ENCODE results near the gene STARD10. TPM values are rescaled to one million over a fixed set of nuclear protein-coding genes. Genes with fewer than 3 reads are reported as not detected.
A peak's percentile ranks its signal among the peaks of the same experiment; 100 is the strongest.
"Not testable (repeated sequence)": the region's sequence is repeated elsewhere in the genome, so short reads cannot be mapped to it uniquely, and the experiment has no call there.

Gene STARD10
- total RNA-seq, 1 donor from 2014 or later, result 114 TPM

GRCh38 chr11:72813740-72814285 is 20.0 kb upstream of the STARD10 start:
- intact Hi-C loops (cut with DNase I), result no loop called here
- peak; percentile 95 for DNase-seq (ENCODE audit: missing footprints)
- ATAC-seq, result peak; percentile 87

GRCh38 chr11:72812967-72813739 is 19.3 kb upstream of the STARD10 start:
- peak; percentile 81 for DNase-seq (ENCODE audit: missing footprints)
- intact Hi-C loops (cut with DNase I), result no loop called here
- peak; percentile 11 for ATAC-seq

- ATAC-seq (no peak), DNase-seq (ENCODE audit: missing footprints) (no peak)
- intact Hi-C loops (cut with DNase I), result no loop called here
Observed at GRCh38 chr11:72812604-72812966, 18.7 kb upstream of the STARD10 start.

GRCh38 chr11:72811686-72812085 is 17.8 kb upstream of the STARD10 start:
- ATAC-seq; DNase-seq (ENCODE audit: missing footprints); intact Hi-C loops (cut with DNase I): not testable (repeated sequence)

- intact Hi-C loops (cut with DNase I), result no loop called here
- no peak for DNase-seq (ENCODE audit: missing footprints)
- no peak for ATAC-seq
Observed at GRCh38 chr11:72808331-72808798, 14.5 kb upstream of the STARD10 start.

- intact Hi-C loops (cut with DNase I), result no loop called here
Observed at GRCh38 chr11:72807792-72808191, 13.9 kb upstream of the STARD10 start.

GRCh38 chr11:72807021-72807693 is 13.3 kb upstream of the STARD10 start:
- ATAC-seq, result peak; percentile 29
- no peak for DNase-seq (ENCODE audit: missing footprints)
- intact Hi-C loops (cut with DNase I), result no loop called here

More at GRCh38 chr11:72807792-72808191, 13.9 kb upstream of the STARD10 start:
- peak; percentile 56 for ATAC-seq
- no peak for DNase-seq (ENCODE audit: missing footprints)

GRCh38 chr11:72806378-72806777 is 12.5 kb upstream of the STARD10 start:
- ATAC-seq; intact Hi-C loops (cut with DNase I); DNase-seq (ENCODE audit: missing footprints): not testable (repeated sequence)

- no peak for DNase-seq (ENCODE audit: missing footprints)
Observed at GRCh38 chr11:72805216-72805615, 11.4 kb upstream of the STARD10 start.

GRCh38 chr11:72802822-72803221 is 9.0 kb upstream of the STARD10 start:
- ATAC-seq (no peak), DNase-seq (ENCODE audit: missing footprints) (no peak)
- intact Hi-C loops (cut with DNase I), result no loop called here

More at GRCh38 chr11:72805216-72805615, 11.4 kb upstream of the STARD10 start:
- intact Hi-C loops (cut with DNase I), result no loop called here
- ATAC-seq, result no peak

- intact Hi-C loops (cut with DNase I), result no loop called here
- ATAC-seq (no peak), DNase-seq (ENCODE audit: missing footprints) (no peak)
Observed at GRCh38 chr11:72799441-72799840, 5.6 kb upstream of the STARD10 start.

- no peak for DNase-seq (ENCODE audit: missing footprints)
- no peak for ATAC-seq
- intact Hi-C loops (cut with DNase I), result no loop called here
Observed at GRCh38 chr11:72798361-72798760, 4.5 kb upstream of the STARD10 start.

- ATAC-seq (no peak), DNase-seq (ENCODE audit: missing footprints) (no peak)
- intact Hi-C loops (cut with DNase I), result loop anchor here (1.0 kb wide), 1 partner anchor 68 kb away; no protein-coding TSS in a partner anchor
Observed at GRCh38 chr11:72793076-72793424, 797 bp downstream of the STARD10 start.

GRCh38 chr11:72792437-72793021 is 1.3 kb downstream of the STARD10 start:
- intact Hi-C loops (cut with DNase I), result loop anchor here (1.0 kb wide), 1 partner anchor 67 kb away; no protein-coding TSS in a partner anchor
- DNase-seq (ENCODE audit: missing footprints) (no peak), ATAC-seq (no peak)

GRCh38 chr11:72791228-72791627 is 2.6 kb downstream of the STARD10 start:
- DNase-seq (ENCODE audit: missing footprints); intact Hi-C loops (cut with DNase I); ATAC-seq: not testable (repeated sequence)

- DNase-seq (ENCODE audit: missing footprints) (no peak), ATAC-seq (peak; percentile 38)
- intact Hi-C loops (cut with DNase I), result no loop called here
Observed at GRCh38 chr11:72789493-72790131, 4.2 kb downstream of the STARD10 start.

GRCh38 chr11:72788241-72788640 is 5.6 kb downstream of the STARD10 start:
- ATAC-seq (no peak), DNase-seq (ENCODE audit: missing footprints) (no peak)
- intact Hi-C loops (cut with DNase I), result no loop called here

GRCh38 chr11:72787216-72788104 is 6.4 kb downstream of the STARD10 start:
- DNase-seq (ENCODE audit: missing footprints), result no peak
- intact Hi-C loops (cut with DNase I), result no loop called here
- no peak for ATAC-seq
